ENCODE measurements around the gene RAB31.
"Not testable (repeated sequence)": the region's sequence is repeated elsewhere in the genome, so short reads cannot be mapped to it uniquely, and the experiment has no call there.

The RAB31 gene

DNA sequence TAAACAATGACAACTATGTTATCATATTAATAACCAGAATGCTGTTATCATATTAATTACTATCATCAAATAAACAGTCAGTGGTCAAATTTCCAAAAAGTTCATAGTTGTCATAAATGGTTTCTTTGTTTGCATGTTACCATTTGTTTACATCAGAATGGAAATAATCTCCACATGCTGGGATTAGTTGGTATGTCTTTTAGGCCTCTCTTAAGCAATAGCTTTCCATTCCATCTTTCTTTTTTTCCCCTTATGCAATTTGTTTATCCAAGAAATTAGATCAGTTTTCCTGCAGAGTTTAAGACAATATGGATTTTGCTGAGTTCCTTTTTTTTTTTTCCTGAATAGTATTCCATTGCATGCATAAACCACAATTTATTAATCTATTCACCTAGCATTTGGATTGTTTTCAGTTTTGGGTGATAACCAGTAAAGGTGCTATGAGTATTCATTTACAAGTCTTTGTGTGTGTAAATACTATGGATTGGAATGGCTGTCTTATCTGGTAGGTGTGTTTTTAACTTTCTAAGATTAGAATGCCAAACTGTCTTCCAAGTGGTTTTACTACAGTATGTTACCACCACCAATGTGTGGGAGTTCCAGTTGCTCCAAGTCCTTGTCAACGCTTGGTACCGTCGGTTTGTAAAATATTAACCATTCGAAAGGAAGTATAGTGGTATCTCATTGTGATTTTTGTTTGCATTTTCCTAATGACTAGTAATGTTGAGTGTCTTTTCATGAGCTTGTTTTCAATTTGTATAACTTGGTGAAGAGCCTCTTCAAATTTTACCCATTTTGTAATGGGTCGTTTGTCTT lies 144.4 kb downstream of the RAB31 start:
- no peaks in the 10 kb centered on the region for H3K36me3 ChIP-seq (ENCODE audit: insufficient read depth, low read length)
- no peak overlapping the region for H3K4me3 ChIP-seq (ENCODE audit: low read depth in 1 of 2, low read length in 2 of 2)
- no peak overlapping the region for H3K27ac ChIP-seq (ENCODE audit: low read depth, low read length)
- H3K4me1 ChIP-seq (ENCODE audit: insufficient read depth, low read length) = peaks cover 42% of the 10 kb centered on the region
- no peaks in the 10 kb centered on the region for H3K9me3 ChIP-seq (ENCODE audit: low read length)
- H3K9ac ChIP-seq (ENCODE audit: low read length) = no peak overlapping the region
- no peaks in the 10 kb centered on the region for H3K27me3 ChIP-seq (ENCODE audit: control insufficient read depth in 1 of 2, insufficient read depth in 2 of 2, low read length in 2 of 2)

DNA sequence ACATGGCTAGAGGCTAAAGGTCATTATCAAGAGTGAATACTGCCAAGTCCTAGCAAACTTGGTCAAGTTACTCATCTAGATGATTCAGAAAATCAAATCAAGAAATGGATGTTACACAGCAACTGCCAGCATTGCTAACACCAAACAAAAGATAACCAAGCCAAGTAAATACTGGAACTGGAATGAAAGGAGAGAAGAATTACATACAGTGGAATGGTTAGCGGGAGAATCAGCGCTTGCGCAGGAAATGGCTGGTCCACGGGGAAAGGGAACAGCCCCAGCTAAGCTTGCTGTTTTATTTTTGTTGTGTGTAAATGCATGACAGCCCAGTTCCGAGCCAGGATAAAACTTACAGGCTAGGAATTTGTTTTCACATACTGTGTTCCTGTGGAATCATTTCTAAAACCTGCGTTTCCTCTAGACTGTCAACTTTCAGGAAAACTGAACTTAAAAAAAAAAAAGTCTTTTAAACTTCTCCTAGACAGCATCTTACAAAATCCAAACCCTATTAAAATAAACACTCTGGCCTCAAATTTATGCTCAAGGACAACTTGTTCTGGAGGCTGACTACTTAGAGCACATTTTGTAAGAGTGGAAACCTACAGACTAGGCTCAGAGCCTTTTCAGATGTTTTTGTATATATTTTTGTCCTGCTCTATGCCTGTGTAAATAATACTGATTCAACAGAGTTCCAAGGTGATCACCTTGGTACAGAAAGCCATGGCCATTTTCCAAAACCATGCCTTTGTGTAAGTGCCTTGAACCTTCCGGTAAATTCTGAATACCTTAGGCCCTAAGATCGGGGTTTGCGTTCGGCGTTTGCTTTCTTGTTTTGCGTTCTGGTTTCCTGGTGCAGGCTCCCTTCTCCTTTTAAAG lies 146.9 kb downstream of the RAB31 start:
- no peaks in the 10 kb centered on the region for H3K9me3 ChIP-seq (ENCODE audit: low read length)
- no peaks in the 10 kb centered on the region for H3K27me3 ChIP-seq (ENCODE audit: control insufficient read depth in 1 of 2, insufficient read depth in 2 of 2, low read length in 2 of 2)
- H3K4me3 ChIP-seq (ENCODE audit: low read depth in 1 of 2, low read length in 2 of 2) = no peak overlapping the region
- peaks cover 30% of the 10 kb centered on the region for H3K4me1 ChIP-seq (ENCODE audit: insufficient read depth, low read length)
- H3K9ac ChIP-seq (ENCODE audit: low read length) = no peak overlapping the region
- peak overlapping the region; percentile 89 for H3K27ac ChIP-seq (ENCODE audit: low read depth, low read length)
- no peaks in the 10 kb centered on the region for H3K36me3 ChIP-seq (ENCODE audit: insufficient read depth, low read length)

DNA sequence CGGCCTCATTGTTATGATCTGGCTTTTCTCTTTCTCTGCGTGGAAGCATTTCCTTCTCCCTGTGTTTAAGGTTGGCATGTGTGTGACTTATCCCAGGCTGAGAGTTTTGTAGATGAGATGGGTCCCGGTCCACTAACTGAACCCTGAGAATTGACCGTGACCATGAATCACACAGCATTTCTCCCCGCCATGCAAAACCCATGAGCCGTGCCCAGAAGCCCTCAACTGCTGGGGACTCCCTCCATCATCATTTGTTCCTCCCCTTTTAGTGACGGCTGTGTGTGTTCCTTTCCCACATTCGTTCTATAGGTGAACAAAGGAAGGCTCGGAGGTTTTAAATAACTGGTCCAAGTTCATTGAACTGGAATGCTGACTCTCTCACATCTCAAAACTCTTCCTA lies 147.6 kb downstream of the RAB31 start:
- peaks cover 30% of the 10 kb centered on the region for H3K4me1 ChIP-seq (ENCODE audit: insufficient read depth, low read length)
- H3K27ac ChIP-seq (ENCODE audit: low read depth, low read length) = peak overlapping the region; percentile 66
- H3K27me3 ChIP-seq (ENCODE audit: control insufficient read depth in 1 of 2, insufficient read depth in 2 of 2, low read length in 2 of 2) = no peaks in the 10 kb centered on the region
- no peak overlapping the region for H3K4me3 ChIP-seq (ENCODE audit: low read depth in 1 of 2, low read length in 2 of 2)
- H3K9me3 ChIP-seq (ENCODE audit: low read length) = no peaks in the 10 kb centered on the region
- no peaks in the 10 kb centered on the region for H3K36me3 ChIP-seq (ENCODE audit: insufficient read depth, low read length)
- no peak overlapping the region for H3K9ac ChIP-seq (ENCODE audit: low read length)

DNA sequence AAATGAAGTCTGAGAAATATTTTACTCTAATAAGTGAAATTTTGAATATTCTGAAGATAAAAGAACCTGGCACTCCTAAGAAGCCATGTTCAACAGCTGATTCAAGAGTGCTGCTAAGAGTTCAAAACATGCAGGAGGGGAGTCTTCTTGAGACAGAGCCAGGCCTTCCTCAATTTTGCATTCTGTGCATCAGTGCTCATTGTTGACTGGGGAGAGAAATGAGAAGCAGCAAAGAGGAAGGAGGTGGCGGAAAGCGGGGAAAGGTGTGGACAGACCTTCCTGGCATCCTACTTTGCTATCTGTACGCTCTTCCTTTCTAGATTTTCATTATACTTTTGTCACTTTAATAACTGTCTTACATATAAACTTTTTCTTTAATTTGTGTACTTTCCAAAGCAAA lies 148.0 kb downstream of the RAB31 start:
- Histone ChIP-seq H3K36me3 (ENCODE audit: insufficient read depth, low read length) (no peaks in the 10 kb centered on the region), H3K27me3 (ENCODE audit: control insufficient read depth in 1 of 2, insufficient read depth in 2 of 2, low read length in 2 of 2) (no peaks in the 10 kb centered on the region), H3K4me1 (ENCODE audit: insufficient read depth, low read length) (peaks cover 30% of the 10 kb centered on the region), H3K9me3 (ENCODE audit: low read length) (no peaks in the 10 kb centered on the region), H3K9ac (ENCODE audit: low read length) (no peak overlapping the region), H3K4me3 (ENCODE audit: low read depth in 1 of 2, low read length in 2 of 2) (no peak overlapping the region), H3K27ac (ENCODE audit: low read depth, low read length) (peak overlapping the region; percentile 66)

DNA sequence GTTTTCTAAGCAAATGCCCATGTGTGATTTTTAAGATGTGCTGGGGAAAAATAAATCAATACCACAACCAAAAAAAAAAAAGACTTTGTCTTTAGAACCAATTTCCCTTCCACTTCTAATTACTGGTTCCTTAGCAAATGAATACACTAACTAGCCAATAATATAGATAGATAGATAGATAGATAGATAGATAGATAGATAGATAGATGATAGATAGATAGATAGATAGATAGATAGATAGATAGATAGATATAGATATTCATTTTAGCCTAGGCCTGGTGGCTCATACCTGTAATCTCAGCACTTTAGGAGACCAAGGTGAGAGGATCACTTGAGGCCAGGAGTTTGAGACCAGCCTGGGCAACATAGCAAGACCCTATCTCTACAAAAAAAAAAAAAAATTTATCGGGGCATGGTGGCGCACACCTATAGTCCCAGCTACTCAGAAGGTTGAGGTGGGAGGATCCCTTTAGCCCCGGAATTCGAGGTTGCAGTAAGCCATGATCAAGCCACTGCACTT lies 149.4 kb downstream of the RAB31 start:
- not testable (repeated sequence) for H3K4me3 ChIP-seq (ENCODE audit: low read depth in 1 of 2, low read length in 2 of 2); H3K36me3 ChIP-seq (ENCODE audit: insufficient read depth, low read length); H3K9ac ChIP-seq (ENCODE audit: low read length); H3K9me3 ChIP-seq (ENCODE audit: low read length); H3K27me3 ChIP-seq (ENCODE audit: control insufficient read depth in 1 of 2, insufficient read depth in 2 of 2, low read length in 2 of 2)
- Histone ChIP-seq H3K27ac (ENCODE audit: low read depth, low read length) (peak overlapping the region; percentile 66), H3K4me1 (ENCODE audit: insufficient read depth, low read length) (peaks cover 30% of the 10 kb centered on the region)

DNA sequence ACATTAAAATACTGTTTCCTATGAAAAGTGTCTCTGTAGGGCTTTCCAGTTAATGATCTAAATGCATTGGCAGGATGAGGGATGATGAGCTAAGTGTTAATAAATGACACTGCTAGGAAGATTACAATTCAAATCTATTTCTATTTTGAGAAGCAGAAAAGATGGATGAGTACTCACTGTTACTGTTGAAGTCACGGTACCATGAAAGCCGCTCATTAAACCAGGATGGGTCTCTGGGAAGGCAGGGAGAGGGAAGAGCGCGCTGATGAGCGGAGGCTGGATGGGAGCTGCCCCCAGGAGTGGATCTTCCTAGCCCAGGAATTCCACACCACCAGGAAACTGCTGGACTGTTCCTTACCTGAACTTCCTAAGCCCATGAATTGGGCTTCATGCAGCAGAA lies 150.5 kb downstream of the RAB31 start:
- Histone ChIP-seq H3K27ac (ENCODE audit: low read depth, low read length) (no peak overlapping the region), H3K4me3 (ENCODE audit: low read depth in 1 of 2, low read length in 2 of 2) (no peak overlapping the region), H3K27me3 (ENCODE audit: control insufficient read depth in 1 of 2, insufficient read depth in 2 of 2, low read length in 2 of 2) (no peaks in the 10 kb centered on the region), H3K9ac (ENCODE audit: low read length) (no peak overlapping the region), H3K4me1 (ENCODE audit: insufficient read depth, low read length) (peaks cover 30% of the 10 kb centered on the region), H3K9me3 (ENCODE audit: low read length) (no peaks in the 10 kb centered on the region), H3K36me3 (ENCODE audit: insufficient read depth, low read length) (no peaks in the 10 kb centered on the region)

DNA sequence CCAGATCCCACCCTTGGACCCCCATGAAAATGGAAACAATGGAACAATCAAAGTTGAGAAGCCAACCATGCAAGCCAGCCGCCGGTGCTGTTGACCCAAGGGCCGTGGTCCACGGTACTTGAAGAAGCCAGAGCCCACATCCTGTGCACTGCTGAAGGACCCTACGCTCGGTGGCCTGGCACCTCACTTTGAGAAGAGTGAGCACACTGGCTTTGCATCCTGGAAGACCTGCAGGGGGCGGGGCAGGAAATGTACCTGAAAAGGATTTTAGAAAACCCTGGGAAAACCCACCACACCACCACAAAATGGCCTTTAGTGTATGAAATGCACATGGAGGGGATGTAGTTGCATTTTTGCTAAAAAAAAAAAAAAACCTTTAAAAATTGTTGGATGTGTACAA lies 151.1 kb downstream of the RAB31 start:
- no peaks in the 10 kb centered on the region for H3K9me3 ChIP-seq (ENCODE audit: low read length)
- no peak overlapping the region for H3K27ac ChIP-seq (ENCODE audit: low read depth, low read length)
- H3K4me1 ChIP-seq (ENCODE audit: insufficient read depth, low read length) = peaks cover 29% of the 10 kb centered on the region
- no peaks in the 10 kb centered on the region for H3K27me3 ChIP-seq (ENCODE audit: control insufficient read depth in 1 of 2, insufficient read depth in 2 of 2, low read length in 2 of 2)
- H3K9ac ChIP-seq (ENCODE audit: low read length) = no peak overlapping the region
- no peaks in the 10 kb centered on the region for H3K36me3 ChIP-seq (ENCODE audit: insufficient read depth, low read length)
- H3K4me3 ChIP-seq (ENCODE audit: low read depth in 1 of 2, low read length in 2 of 2) = no peak overlapping the region

DNA sequence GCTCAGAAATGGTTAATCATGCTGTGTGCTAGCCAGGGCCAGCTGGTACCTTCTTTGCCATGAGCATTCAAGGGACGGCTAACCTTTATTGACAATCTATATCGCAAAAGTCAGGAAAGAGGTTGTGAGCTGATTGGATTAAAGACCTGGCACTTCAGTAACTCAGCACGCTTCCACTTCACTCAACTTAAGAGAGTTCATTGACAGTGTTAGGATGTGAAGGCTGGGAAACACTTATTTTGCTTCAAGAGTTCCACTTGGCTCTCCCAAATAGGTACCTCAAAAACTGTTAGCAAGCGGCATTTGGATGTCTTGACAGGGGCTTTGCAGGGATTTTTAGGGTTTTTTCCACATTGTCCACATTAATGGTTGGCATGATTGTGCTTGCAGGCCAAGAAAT lies 152.6 kb downstream of the RAB31 start:
- Histone ChIP-seq H3K27ac (ENCODE audit: low read depth, low read length) (no peak overlapping the region), H3K9ac (ENCODE audit: low read length) (no peak overlapping the region), H3K27me3 (ENCODE audit: control insufficient read depth in 1 of 2, insufficient read depth in 2 of 2, low read length in 2 of 2) (no peaks in the 10 kb centered on the region), H3K4me1 (ENCODE audit: insufficient read depth, low read length) (peaks cover 14% of the 10 kb centered on the region), H3K4me3 (ENCODE audit: low read depth in 1 of 2, low read length in 2 of 2) (no peak overlapping the region), H3K36me3 (ENCODE audit: insufficient read depth, low read length) (no peaks in the 10 kb centered on the region), H3K9me3 (ENCODE audit: low read length) (no peaks in the 10 kb centered on the region)

DNA sequence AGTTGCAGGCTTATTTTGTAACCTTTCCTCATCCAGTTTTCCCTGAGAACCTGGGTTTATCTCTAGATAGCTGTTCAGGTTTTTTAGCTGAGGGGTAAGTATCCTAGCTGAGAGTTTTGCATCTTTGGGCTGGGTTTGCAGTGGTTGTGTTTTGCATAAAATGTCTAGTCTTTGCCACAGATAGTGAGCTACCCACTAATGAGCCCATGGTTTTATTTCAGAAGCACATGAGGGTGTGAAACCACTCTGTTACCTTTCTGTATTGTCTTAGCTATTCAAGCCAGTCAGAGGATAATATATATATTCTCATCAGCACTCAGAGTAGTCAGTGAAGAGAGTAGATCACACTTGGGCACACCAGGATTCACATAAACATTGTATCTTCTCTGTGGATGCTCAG lies 153.1 kb downstream of the RAB31 start:
- H3K9me3 ChIP-seq (ENCODE audit: low read length) = no peaks in the 10 kb centered on the region
- peaks cover 10% of the 10 kb centered on the region for H3K4me1 ChIP-seq (ENCODE audit: insufficient read depth, low read length)
- no peak overlapping the region for H3K27ac ChIP-seq (ENCODE audit: low read depth, low read length)
- H3K9ac ChIP-seq (ENCODE audit: low read length) = no peak overlapping the region
- H3K4me3 ChIP-seq (ENCODE audit: low read depth in 1 of 2, low read length in 2 of 2) = no peak overlapping the region
- no peaks in the 10 kb centered on the region for H3K36me3 ChIP-seq (ENCODE audit: insufficient read depth, low read length)
- no peaks in the 10 kb centered on the region for H3K27me3 ChIP-seq (ENCODE audit: control insufficient read depth in 1 of 2, insufficient read depth in 2 of 2, low read length in 2 of 2)

DNA sequence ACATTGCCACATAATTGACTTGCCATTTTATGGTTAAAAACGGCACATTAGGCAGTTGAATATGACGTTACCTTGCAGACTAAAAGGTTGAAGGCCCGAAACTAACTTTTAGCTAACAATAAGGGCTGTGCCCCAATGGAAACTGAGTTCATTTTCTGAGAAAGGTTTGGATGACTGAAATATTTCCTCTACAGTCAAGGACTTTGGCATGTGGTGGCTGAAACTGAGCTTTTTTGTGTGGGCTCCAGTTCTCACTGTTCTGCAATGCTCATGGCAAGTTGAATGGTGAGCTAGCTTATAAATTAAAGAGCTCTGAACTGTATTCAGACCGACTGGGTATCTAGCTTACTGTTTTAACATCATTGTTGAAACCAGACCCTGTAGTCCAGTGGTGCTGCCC lies 153.8 kb downstream of the RAB31 start:
- H3K4me3 ChIP-seq (ENCODE audit: low read depth in 1 of 2, low read length in 2 of 2) = no peak overlapping the region
- peaks cover 2% of the 10 kb centered on the region for H3K4me1 ChIP-seq (ENCODE audit: insufficient read depth, low read length)
- H3K27ac ChIP-seq (ENCODE audit: low read depth, low read length) = no peak overlapping the region
- no peaks in the 10 kb centered on the region for H3K9me3 ChIP-seq (ENCODE audit: low read length)
- H3K36me3 ChIP-seq (ENCODE audit: insufficient read depth, low read length) = no peaks in the 10 kb centered on the region
- no peaks in the 10 kb centered on the region for H3K27me3 ChIP-seq (ENCODE audit: control insufficient read depth in 1 of 2, insufficient read depth in 2 of 2, low read length in 2 of 2)
- H3K9ac ChIP-seq (ENCODE audit: low read length) = no peak overlapping the region

DNA sequence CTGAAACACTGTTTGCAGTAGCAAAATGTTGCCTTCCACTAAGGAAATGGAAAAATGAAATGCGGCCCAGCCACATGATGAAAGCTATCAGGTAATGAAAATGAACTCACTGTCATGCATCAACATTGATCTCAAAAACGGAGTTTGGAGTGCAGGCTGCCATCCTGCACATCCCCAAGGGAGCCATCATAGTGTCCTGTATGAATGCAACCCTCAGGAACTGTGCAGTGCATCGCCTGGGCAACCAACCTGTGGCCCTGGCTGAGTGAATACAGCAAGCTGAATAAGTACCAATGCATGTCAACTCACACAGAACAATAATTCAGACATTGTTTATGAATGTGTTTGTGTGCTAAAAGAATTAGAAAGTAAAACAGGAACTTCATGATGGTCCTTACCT lies 154.6 kb downstream of the RAB31 start:
- H3K9ac ChIP-seq (ENCODE audit: low read length) = no peak overlapping the region
- H3K36me3 ChIP-seq (ENCODE audit: insufficient read depth, low read length) = no peaks in the 10 kb centered on the region
- no peaks in the 10 kb centered on the region for H3K4me1 ChIP-seq (ENCODE audit: insufficient read depth, low read length)
- H3K27me3 ChIP-seq (ENCODE audit: control insufficient read depth in 1 of 2, insufficient read depth in 2 of 2, low read length in 2 of 2) = no peaks in the 10 kb centered on the region
- H3K4me3 ChIP-seq (ENCODE audit: low read depth in 1 of 2, low read length in 2 of 2) = no peak overlapping the region
- no peak overlapping the region for H3K27ac ChIP-seq (ENCODE audit: low read depth, low read length)
- no peaks in the 10 kb centered on the region for H3K9me3 ChIP-seq (ENCODE audit: low read length)

Data from muscle layer of colon (tissue), 2 donors.